ENCODE data around the gene RUFY3.
"Not testable (repeated sequence)": the region's sequence is repeated elsewhere in the genome, so short reads cannot be mapped to it uniquely, and the experiment has no call there.

The RUFY3 gene

DNA sequence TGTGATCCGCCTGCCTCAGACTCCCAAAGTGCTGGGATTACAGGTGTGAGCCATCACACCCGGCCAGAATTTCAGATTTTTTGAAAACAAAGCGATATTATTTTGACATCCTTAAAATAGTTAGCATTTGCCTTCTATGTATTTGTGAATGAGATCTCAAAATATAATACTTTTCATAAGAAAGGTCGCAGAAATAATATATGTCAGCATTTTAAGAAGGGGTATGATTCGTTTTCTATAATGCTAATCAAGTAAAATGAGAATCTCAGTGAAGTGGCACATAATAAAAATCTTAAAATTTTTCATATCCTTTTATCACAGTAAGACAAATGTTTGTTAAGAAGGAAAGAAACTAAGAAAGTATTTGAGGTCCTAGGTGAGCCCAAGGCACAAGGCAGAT is 65.7 kb downstream of the RUFY3 start:
- no peak for DNase-seq (ENCODE audit: low read depth)

DNA sequence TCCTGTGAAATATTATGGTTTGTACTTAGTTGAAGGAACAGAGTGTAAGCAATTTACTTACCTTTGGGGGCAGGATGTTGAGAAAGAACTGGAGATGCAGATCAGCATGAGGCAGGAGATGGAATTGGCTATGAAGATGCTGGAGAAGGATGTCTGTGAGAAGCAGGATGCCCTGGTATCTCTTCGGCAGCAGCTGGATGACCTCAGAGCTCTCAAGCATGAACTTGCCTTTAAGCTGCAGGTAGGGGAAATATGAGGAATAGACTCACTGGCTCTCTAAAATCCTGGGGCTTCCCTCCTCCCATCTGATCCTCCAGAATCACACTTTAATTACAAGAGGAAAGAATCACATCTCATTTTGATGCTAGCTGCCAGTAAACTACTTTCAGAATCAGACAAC is 67.0 kb downstream of the RUFY3 start:
- DNase-seq (ENCODE audit: low read depth) = no peak

DNA sequence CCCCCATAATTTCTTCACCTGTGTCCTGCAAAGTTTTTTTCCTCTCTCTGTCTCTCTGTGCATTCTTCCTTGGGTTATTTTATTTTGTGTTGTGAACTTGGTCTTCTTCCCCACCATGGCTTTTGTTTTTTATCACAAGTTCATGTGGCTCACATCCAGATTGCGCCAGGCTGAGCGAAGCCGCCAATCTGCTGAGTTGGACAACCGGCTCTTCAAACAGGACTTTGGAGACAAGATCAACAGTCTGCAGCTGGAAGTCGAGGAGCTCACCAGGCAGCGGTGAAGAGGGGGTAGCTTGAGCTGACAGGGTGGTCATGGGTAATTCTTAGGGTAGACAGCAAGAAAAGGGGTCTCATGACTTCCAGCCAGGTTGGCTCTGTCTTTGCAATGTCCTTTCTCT is 71.9 kb downstream of the RUFY3 start:
- DNase-seq (ENCODE audit: low read depth) = no peak

DNA sequence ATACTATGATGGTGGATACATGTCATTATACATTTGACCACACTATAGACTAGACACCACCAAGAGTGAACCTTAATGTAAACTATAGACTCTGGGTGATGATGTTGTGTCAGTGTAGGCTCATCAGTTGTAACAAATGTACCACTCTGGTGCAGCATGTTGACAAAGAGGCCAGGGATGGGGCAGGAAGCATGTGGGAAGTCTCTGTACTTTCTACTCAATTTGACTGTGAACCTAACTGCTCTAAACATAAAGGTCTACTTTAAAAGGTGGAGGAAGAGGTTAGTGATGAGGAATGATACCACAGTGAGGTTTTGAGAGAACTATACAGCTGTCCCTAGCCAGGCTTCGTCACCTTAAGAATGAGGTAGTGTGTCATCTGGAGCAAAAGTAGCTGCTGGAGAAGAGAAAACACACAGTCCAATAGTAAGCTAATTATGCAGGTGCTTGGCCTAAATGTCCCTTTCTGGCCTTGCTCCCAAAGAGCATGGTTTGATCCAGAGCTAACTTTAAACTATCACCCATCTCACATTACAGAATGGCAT is 79.6 kb downstream of the RUFY3 start:
- DNase-seq (ENCODE audit: low read depth) = no peak

DNA sequence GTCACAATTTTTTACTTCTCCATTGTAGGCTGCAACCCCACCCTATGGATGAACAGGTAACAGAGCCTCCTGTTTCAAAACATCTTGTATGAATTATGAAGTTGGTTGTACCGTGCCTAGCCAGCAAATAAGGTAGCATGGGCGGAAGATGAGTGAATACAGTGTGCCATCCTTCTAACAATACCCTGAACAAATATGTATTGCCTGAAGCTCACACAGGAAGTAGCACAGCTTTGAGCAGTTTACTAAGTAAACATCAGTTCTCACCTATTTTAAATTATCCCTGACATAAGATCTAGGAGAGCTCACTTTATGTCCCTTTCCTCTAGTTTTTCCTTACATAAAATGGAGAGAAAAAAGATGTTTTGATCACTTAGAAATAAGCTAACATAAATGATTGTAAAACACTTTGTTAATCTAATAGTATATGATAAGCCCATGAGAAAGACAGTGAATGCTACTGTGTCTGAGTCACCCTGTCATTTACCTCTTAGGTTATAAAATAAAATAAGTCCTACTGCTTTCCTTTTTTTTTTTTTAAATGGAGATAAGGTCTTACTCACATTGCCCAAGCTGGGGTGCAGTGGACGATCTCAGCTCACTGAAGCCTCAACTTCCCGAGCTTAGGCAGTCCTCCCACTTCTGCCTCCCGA is 81.3 kb downstream of the RUFY3 start:
- DNase-seq (ENCODE audit: low read depth) = no peak

DNA sequence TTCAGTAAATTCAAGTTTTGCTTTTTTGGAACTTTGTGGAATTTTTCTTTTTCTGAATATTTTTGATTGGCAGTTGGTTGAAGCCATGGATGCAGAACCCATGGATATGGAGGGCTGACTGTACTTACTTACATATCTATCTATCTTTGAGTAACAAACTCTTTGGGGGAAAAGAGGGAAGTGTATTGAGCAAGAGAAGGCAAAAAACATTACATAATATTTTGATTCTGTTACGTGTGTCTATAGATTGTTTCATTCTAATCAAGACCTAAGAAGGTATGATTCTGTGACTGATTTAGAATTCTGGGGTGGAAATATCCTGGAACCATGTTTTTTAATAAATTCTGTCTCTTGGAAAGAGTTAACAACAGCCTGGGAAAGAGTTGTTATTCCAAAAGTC is 86.4 kb downstream of the RUFY3 start:
- DNase-seq (ENCODE audit: low read depth) = no peak

DNA sequence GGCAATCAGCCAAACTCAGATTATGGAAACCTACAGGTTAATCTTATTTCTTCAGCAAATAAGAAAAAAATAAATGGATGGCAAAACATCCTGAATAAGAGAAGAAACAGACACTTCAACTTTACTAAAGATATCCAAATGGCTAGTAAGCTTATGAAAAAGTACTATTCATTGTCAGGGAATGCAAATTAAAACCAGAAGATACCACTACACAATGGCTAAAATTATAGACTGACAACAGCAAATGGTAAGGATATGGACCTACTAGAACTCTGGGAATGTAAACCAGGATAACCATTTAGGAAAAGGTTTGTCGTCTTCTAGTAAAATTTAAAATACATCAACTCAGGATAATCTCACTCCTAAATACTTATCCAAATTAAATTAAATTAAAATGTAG is 93.6 kb downstream of the RUFY3 start:
- no peak for DNase-seq (ENCODE audit: low read depth)

DNA sequence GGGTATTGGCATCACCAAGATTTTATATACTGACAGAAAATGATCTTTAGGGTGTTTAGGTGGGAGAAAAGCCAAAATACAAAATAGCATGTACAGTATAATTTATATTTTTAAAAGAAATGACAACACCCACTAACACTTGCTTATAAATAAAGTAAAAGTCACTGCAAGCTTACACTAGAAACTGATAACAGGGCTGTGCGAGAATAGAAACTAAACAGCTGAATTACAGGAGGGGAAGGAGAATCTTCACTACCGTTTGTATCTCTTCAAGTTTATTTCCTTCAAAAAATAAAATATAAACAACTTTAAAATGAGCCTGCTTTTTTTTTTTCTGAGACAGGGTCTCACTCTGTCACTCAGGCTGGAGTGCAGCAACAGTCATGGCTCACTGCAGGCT is 95.1 kb downstream of the RUFY3 start:
- no peak for DNase-seq (ENCODE audit: low read depth)

DNA sequence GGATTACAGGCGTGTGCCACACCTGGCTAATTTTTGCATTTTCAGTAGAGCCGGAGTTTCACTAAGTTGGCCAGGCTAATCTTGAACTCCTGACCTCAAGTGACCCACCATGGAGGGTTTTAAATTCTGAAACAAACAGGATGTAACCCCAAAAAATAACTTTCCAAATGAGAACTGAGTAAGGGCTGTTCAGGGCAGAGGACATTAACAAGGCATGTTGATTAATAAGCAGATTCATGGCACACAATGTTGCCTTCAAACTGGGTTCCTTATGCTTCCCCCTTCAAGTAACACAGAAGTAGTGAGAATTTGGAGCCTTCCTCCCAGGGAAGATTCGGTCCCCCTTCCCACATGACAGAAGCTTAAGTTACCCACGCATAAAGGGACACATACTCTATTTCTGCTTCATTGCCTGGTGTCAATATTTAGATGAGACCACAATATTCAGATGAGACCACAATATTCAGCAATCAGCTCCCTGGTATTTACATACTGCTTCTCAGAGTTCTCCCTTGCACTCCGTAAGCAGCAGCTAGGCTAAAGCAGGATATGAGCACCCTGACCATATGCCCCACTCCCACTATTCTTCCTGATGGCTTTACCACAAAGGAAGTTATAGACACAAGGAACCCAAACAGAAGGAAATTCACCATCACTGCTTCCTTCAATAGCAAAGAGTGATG is 96.5 kb downstream of the RUFY3 start:
- DNase-seq (ENCODE audit: low read depth) = no peak

DNA sequence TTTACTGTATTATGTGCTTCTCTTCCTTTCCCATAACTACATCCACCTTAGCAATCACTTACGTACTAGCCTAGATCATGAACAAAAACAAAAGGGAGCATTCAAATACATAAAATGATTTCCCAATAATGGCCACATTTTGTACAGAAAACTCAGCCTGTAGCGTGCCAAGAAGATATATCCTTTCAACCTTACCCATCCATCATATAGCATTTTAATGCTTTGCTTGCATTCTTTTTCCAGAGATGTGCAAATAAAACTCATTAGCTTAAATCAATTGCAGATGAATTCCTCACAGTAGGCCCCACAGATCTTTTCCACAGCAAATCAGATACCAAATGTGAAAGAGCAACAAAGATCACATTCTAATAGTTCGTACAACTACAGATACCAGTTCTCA is 97.2 kb downstream of the RUFY3 start:
- no peak for DNase-seq (ENCODE audit: low read depth)

DNA sequence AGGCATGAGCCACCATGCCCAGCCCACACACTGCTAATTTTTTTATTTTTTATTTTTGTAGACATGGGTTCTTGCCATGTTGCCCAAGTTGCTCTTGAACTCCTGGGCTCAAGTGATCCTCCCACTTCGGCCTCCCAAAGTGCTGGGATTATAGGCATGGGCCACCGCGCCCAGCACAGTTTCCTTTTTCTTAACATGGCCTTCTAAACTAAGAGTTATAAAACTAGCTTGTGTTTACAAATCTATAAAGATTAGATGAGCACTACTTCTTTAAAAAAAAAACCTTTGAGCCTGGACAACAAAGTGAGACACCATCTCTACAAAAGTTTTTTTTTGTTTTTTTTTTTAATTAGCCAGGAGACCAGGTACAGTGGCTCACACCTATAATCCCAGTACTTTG is 107.3 kb downstream of the RUFY3 start:
- no peak for DNase-seq (ENCODE audit: low read depth)

DNA sequence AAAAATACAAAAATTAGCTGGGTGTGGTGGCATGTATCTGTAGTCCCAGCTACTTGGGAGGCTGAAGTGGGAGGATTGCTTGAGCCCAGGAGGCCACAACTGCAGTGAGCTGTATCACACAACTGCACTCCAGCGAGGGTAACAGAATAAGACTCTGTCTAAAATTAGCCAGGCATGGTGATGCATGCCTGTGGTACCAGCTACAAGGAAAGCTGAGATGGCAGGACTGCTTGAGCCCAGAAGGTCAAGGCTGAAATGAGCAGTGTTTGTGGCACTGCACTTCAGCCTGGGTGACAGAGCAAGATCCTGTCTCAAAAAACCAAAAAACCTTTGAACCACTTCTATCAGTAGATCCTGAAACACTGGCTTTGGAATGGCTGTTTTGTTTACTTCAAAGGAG is 107.7 kb downstream of the RUFY3 start:
- DNase-seq (ENCODE audit: low read depth) = no peak

DNA sequence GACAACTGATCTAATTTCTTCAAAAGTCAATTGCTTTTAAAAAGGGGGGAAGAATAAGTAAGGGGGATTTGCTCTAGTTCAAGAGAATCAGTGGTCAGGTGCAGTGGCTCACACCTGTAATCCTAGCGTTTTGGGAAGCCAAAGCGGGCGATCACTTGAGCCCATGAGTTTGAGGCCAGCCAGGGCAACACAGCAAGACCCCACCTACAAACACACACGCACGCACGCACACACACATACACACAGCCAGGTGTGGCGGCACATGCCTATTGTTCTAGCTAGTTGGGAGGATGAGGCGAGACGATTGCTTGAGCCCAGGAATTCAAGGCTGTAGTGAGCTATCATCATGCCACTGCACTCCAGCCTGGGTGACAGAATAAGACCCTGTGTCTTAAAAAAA is 108.3 kb downstream of the RUFY3 start:
- no peak for DNase-seq (ENCODE audit: low read depth)

DNA sequence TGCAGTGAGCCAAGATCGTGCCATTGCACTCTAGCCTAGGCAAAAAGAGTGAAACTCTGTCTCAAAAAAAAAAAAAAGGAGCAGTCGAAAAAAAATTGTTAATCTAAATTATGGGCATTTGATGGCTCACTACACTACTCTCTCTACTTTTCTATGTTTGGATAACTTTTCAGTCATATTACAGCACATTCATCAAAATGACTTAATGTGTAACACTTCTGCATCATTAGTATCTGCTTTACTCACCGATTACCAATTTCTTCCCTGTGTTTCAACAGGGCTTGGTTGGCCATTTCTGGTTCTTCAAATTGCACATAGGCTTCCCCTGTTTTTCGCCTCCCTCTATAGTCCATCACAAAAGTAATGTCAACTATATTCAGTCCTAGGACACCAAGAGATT is 109.5 kb downstream of the RUFY3 start:
- no peak for DNase-seq (ENCODE audit: low read depth)

DNA sequence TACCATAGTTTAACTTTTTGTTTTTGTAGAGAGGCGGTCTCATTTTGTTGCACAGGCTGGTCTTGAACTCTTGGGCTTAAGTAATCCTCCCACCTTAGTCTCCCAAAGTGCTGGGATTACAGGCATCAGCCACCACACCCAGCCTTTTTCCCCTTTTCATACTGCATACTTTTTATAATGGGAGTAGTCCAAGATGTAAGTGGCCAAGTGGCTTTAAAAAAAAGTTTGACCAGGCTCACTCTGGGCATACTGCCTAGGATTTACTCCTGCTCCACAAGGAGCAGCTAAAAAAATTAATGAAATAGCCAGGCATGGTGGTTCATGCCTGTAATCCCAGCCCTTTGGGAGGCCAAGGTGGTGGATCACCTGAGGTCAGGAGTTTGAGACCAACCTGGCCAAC is 111.9 kb downstream of the RUFY3 start:
- DNase-seq (ENCODE audit: low read depth) = no peak

DNA sequence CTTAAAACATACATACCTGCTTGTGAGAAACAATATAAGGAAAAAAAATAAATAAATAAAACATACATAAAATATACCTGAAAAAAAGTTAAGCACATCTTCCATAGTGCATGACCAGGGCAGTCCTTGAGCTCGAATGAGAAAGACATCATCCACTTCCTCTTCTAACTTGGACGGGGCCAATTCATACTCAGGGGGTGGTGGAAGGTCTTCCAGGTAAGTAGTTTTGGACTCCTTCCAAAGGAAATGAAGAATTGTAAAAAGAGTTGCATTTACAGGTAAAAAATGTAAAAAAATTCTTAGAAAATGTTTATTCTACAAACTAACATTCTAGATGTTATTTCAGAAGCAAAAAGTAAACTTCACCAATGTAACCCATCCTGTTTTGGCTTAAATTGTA is 114.3 kb downstream of the RUFY3 start:
- no peak for DNase-seq (ENCODE audit: low read depth)

DNA sequence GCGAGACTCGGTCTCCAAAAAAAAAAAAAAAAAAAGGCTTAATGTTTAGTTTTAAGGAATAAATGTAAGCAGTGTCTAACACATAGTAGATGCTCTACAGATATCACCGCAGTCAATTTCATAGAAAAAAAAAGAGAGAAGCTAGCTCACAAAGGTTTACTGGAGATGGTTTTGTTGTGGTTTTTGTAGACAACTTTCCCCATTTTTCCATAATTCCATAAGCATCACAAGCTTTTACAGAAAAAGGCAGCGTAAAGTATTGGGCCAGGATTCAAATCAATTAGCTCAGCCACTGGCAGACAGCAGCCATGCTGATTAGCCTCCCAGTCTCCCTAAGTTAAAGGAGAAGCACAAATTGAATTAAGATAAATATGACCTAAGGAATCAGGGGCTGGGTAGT is 116.4 kb downstream of the RUFY3 start:
- no peak for DNase-seq (ENCODE audit: low read depth)

DNA sequence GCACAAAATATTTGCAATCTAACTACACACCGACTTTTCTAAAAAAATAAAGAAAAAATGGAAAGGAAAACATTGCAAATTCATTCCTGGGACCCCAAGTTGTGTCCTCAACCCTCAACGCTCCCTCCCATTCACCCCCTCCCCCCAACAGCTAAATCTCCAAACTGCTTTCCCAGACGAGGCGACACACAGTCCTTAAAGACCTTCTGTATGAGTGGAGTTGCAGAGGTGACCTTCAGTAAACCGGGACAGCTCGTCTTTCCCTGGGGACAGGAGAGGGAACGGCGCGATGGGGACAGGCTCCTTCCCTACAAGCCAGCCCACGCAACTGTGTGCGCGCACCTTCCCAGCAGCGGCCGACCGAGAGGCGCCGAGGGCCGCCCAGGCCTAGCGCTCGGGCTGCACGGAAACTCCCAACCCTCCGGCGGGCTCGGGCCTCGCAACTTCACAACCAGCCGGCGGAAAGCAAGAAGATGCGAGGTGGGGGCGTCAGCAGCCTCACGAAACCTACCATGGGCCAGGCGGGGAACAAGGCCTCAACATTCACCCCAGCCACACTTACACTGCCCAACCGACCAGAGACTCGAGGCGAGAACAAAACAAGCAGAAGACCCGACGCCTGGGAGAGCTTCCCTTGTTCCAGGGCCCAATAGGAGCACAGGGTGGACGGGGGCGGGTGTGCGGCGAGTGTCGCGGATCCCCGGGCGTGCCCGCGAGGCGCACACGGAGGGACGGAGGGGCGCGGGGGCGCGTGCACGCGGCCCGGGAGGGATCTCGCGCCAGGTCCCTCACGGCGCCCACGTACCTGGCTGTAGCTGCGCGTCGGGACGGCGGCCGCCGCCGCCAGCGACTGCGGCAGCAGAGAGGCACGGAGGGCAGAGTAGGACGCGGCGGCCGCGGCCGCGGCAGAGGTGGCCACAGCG is 117.2 kb downstream of the RUFY3 start:
- DNase-seq (ENCODE audit: low read depth) = peak; percentile 58

DNA sequence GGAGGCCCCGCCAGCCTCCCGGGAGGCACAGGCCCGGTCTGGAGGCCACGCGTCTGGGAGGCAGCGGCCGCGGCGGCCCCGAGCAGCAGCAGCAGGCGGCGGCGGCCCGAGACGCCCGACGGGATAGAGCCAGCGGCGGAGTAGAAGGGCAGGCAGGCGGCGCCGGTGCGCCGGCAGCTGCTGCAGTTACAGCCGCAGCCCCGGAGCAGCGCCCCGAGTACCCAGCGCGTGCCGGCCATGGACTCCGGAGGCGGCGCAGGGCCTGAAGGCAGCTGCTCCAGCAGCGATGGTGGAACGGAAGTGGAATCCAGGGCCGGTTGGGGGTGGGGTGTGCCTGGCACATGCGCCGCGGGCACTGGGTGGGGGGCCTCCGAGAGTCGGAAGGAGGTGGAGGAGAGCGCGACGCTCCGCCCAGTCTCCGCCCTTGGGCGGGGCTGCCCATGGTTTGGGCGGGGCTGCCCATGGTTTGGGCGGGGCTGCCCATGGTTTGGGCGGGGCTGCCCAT is 117.9 kb downstream of the RUFY3 start, which contains the start of gene GRSF1:
Gene GRSF1, minus strand, starts transcription at position 302 of the 505 bp plus-strand sequence. Its CDS starts 63 bp downstream, at position 239.
- peak; percentile 93 for DNase-seq (ENCODE audit: low read depth)

DNA sequence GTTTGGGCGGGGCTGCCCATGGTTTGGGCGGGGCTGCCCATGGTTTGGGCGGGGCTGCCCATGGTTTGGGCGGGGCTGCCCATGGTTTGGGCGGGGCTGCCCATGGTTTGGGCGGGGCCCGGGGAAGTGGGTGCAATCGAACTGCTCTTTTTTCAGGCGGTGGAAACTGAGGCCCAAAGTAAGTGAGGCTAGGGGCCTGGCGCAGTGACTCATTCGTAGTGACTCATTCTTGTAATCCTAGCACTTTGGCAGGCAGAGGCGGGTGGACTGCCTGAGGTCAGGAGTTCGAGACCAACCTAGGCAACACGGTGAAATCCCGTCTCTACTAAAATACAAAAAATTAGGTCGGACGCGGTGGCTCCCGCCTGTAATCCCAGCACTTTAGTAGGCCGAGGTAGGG is 118.4 kb downstream of the RUFY3 start:
- peak; percentile 63 for DNase-seq (ENCODE audit: low read depth)

DNA sequence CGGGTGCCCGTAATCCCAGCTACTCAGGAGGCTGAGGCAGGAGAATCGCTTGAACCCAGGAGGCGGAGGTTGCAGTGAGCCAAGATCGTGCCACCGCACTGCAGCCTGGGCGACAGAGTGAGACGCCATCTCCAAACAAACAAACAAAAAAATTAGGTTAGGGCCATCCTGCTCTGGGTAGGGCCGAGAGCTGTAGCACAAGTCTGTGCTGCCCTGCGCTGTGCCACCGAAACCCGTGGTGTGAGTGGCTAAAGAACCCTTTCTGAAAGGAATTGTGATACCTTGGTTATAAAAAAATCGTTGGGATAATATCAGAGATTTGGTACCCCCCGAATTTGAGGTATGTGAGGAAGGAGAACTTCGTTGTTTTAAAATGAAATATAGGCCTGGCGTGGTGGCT is 118.9 kb downstream of the RUFY3 start:
- DNase-seq (ENCODE audit: low read depth) = not testable (repeated sequence)

DNA sequence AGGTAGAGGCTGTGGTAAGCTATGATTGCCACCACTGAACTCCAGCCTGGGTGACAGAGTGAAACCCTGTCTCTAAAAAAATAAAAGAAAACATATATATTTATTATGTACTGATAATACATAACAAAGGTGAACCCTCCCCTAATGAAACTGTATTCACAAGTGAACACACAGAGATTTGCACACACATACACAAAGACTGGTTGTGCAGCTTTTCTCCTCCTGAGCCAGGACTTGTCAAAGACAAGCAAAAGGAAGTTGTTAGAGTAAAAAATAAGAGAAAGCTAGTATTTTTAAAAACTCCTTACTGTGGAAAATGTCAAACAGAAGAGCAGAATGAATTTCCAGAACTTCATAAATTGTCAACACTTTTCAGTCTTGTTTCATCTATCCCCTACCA is 119.4 kb downstream of the RUFY3 start:
- DNase-seq (ENCODE audit: low read depth) = no peak
